OCI-LY1 (cell line): ENCODE measurements around the gene WDR43.

Source experiments
- H2AFZ ChIP-seq: fragments of 200-600 bp; sonication (generic), shearing (Covaris generic); 2 replicates; pipeline ENCODE4 v1.6.0; 2014; ENCODE audit warnings: antibody characterized with exemption, mild to moderate bottlenecking, low read length
- H3F3A ChIP-seq: fragments of 200-600 bp; sonication (generic), shearing (Covaris generic); 2 replicates; pipeline ENCODE4 v1.6.0; 2014; ENCODE audit warnings: mild to moderate bottlenecking, antibody characterized with exemption, low read length, moderate library complexity; ENCODE audit not compliant: insufficient read depth
- H3K27ac ChIP-seq: fragments of 200-600 bp; sonication (generic); 2 replicates; pipeline ENCODE4 v1.5.1; 2014; ENCODE audit warnings: low read length, mixed run types, mild to moderate bottlenecking, low read depth; ENCODE audit not compliant: poor library complexity, severe bottlenecking
- H3K27me3 ChIP-seq: fragments of 200-600 bp; sonication (generic); 2 replicates; pipeline ENCODE4 v1.6.0; 2014; ENCODE audit warnings: antibody characterized with exemption, mild to moderate bottlenecking, low read length, moderate library complexity; ENCODE audit not compliant: insufficient read depth
- H3K36me3 ChIP-seq: fragments of 200-600 bp; sonication (generic); 2 replicates; pipeline ENCODE4 v1.6.1; 2014; ENCODE audit warnings: mild to moderate bottlenecking, antibody characterized with exemption, low read length, moderate library complexity, mixed read lengths; ENCODE audit not compliant: insufficient read depth
- H3K4me1 ChIP-seq: fragments of 200-600 bp; sonication (generic); 2 replicates; pipeline ENCODE4 v1.5.1; 2014; ENCODE audit warnings: mild to moderate bottlenecking, low read length, moderate library complexity; ENCODE audit not compliant: insufficient read depth, severe bottlenecking
- H3K4me2 ChIP-seq: fragments of 200-600 bp; sonication (generic), shearing (Covaris generic); 2 replicates; pipeline ENCODE4 v1.6.1; 2014; ENCODE audit warnings: low read length
- H3K4me3 ChIP-seq: fragments of 200-600 bp; sonication (generic); 2 replicates; pipeline ENCODE4 v1.5.1; 2014; ENCODE audit warnings: low read length, low read depth, mild to moderate bottlenecking, mixed read lengths; ENCODE audit not compliant: poor library complexity, severe bottlenecking
- H3K79me2 ChIP-seq: fragments of 200-600 bp; shearing (Covaris generic); 2 replicates; pipeline ENCODE4 v1.6.1; 2016; ENCODE audit warnings: mixed run types, low read length, mixed read lengths; ENCODE audit not compliant: insufficient read depth
- H3K9ac ChIP-seq: fragments of 200-600 bp; sonication (generic), shearing (Covaris generic); 2 replicates; pipeline ENCODE4 v1.6.1; 2014; ENCODE audit warnings: mild to moderate bottlenecking, low read length, mixed read lengths
- H3K9me2 ChIP-seq: fragments of 200-600 bp; sonication (generic), shearing (Covaris generic); 2 replicates; pipeline ENCODE4 v1.6.1; 2014; ENCODE audit warnings: low read depth, mild to moderate bottlenecking, low read length, mixed read lengths
- H3K9me3 ChIP-seq: fragments of 200-600 bp; shearing (Covaris generic); 2 replicates; pipeline ENCODE4 v1.6.1; 2014; ENCODE audit warnings: low read length, mixed read lengths
- H4K20me1 ChIP-seq: fragments of 200-600 bp; sonication (generic), shearing (Covaris generic); 2 replicates; pipeline ENCODE4 v1.6.0; 2016; ENCODE audit warnings: mild to moderate bottlenecking, low read length; ENCODE audit not compliant: insufficient read depth
- EZH2 ChIP-seq: fragments of 200-600 bp; sonication (generic), shearing (Covaris generic); IDR thresholded peaks from 2 replicates; pipeline ENCODE4 v1.8.0; 2017; ENCODE audit warnings: borderline replicate concordance, mixed run types, mild to moderate bottlenecking, antibody characterized with exemption, low read length, moderate library complexity, mixed read lengths
- TF ChIP-seq, protein P1 (sequence below): fragments of 200-600 bp; sonication (generic), shearing (Covaris generic); IDR thresholded peaks from 2 replicates; pipeline ENCODE4 v1.5.1; 2017; ENCODE audit warnings: mild to moderate bottlenecking, antibody characterized with exemption, low read length, moderate library complexity, mixed read lengths

The WDR43 gene

DNA sequence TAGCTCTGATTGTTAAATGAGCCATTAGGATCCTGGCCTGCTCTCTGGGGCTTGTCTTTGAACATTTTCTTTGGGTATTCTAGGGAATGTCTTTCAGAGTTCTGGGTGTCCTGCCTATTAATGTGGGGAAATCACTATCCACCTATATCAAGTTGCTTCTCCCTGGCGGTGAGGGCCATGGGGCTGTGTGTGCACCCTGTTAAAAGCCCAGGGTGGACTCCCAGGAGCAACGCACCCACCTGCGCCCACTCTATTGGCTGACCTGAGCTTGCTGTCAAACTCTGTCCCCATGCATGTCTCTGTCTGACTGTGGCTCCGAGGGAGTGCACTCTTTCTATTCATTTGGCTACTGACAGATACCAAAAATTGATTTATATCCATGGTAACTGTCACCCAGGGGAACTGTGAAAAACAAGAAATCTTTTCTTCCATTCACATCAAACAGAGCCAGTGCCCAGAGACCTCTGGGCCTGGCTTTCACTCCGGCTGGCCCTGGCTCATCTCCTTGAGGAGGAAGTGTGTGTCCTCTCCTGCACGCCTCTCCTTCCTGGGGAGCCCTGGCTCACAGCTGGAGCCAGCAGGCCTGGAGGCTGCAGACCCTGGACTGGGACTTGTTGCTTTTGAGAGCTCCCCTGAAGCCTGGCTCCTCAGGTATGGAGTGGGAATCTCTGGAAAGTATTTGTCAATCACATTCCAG is 76.1 kb downstream of the WDR43 start:
- Histone ChIP-seq H3K79me2 (no peaks in the 10 kb centered on the region), H3K9me2 (no peaks in the 10 kb centered on the region), H3K9ac (no peak overlapping the region), H3K4me1 (no peaks in the 10 kb centered on the region), H3K27me3 (no peaks in the 10 kb centered on the region), H3K9me3 (no peaks in the 10 kb centered on the region), H3K4me3 (no peak overlapping the region), H4K20me1 (no peaks in the 10 kb centered on the region), H2AFZ (no peak overlapping the region), H3K4me2 (no peak overlapping the region), H3F3A (no peaks in the 10 kb centered on the region), H3K36me3 (no peaks in the 10 kb centered on the region), H3K27ac (no peak overlapping the region)
- TF ChIP-seq, protein P1, sequence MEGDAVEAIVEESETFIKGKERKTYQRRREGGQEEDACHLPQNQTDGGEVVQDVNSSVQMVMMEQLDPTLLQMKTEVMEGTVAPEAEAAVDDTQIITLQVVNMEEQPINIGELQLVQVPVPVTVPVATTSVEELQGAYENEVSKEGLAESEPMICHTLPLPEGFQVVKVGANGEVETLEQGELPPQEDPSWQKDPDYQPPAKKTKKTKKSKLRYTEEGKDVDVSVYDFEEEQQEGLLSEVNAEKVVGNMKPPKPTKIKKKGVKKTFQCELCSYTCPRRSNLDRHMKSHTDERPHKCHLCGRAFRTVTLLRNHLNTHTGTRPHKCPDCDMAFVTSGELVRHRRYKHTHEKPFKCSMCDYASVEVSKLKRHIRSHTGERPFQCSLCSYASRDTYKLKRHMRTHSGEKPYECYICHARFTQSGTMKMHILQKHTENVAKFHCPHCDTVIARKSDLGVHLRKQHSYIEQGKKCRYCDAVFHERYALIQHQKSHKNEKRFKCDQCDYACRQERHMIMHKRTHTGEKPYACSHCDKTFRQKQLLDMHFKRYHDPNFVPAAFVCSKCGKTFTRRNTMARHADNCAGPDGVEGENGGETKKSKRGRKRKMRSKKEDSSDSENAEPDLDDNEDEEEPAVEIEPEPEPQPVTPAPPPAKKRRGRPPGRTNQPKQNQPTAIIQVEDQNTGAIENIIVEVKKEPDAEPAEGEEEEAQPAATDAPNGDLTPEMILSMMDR: no peak
- TF ChIP-seq EZH2: no peak

DNA sequence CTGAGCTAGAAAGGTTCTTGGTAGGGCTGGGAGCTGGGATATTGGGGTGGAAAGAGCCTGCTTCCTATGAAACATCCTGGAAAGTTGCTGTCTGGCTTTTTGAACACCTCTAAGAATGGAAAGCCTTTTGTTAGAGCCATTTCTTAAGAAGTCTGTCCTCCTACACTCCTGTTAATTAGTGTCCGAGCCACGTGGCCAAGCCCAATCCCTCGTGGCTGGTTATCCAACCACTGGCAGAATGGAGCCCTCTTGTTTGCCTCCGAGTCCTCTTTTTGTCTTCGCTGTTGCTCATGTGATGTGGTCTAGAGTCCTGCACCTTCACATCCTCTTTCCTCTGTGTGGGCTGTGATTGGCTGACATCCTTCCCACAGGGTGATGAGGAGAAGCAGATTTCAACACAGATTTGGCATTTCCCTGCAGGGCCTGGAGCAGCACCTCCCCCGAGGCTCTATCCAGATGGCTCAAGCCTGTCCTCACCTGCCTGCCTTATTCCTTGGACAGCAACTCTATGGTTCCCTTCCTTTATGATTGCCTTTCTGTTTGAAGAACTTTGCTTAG is 78.4 kb downstream of the WDR43 start:
- H3K27ac ChIP-seq: no peak overlapping the region
- no peaks in the 10 kb centered on the region for H3K4me1 ChIP-seq
- H4K20me1 ChIP-seq: no peaks in the 10 kb centered on the region

DNA sequence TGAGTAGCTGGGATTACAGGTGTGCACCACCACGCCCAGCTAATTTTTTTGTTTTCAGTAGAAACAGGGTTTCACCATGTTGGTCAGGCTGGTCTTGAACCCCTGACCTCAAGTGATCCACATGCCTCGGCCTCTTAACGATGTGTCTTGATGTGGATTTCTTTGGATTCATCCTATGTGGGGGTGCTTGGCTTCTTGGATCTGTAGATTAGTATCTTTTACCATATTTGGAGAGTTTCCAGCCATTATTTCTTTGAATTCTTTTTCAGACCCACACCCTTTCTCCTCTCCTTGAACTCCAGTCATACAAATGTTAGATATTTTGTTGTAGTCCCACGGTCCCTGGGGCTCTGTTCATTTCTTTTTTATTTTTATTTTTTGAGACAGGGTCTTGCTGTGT is 79.8 kb downstream of the WDR43 start:
- no peak overlapping the region for H3K4me2 ChIP-seq
- H2AFZ ChIP-seq: no peak overlapping the region
- H3K27ac ChIP-seq: no peak overlapping the region
- H3K36me3 ChIP-seq: no peaks in the 10 kb centered on the region
- no peaks in the 10 kb centered on the region for H3K4me1 ChIP-seq
- H3K9me3 ChIP-seq: no peaks in the 10 kb centered on the region
- TF ChIP-seq, protein P1: no peak
- no peak for TF ChIP-seq EZH2
- H4K20me1 ChIP-seq: no peaks in the 10 kb centered on the region
- no peaks in the 10 kb centered on the region for H3K9me2 ChIP-seq
- no peaks in the 10 kb centered on the region for H3F3A ChIP-seq
- H3K79me2 ChIP-seq: no peaks in the 10 kb centered on the region
- H3K9ac ChIP-seq: no peak overlapping the region
- no peaks in the 10 kb centered on the region for H3K27me3 ChIP-seq
- no peak overlapping the region for H3K4me3 ChIP-seq

More for the DNA sequence above, 78.4 kb downstream of the WDR43 start:
- H2AFZ ChIP-seq: no peak overlapping the region
- H3K36me3 ChIP-seq: no peaks in the 10 kb centered on the region
- H3K4me2 ChIP-seq: no peak overlapping the region
- H3K9me2 ChIP-seq: no peaks in the 10 kb centered on the region
- H3K9ac ChIP-seq: no peak overlapping the region
- no peaks in the 10 kb centered on the region for H3K79me2 ChIP-seq
- H3K9me3 ChIP-seq: no peaks in the 10 kb centered on the region
- H3K4me3 ChIP-seq: no peak overlapping the region
- no peaks in the 10 kb centered on the region for H3F3A ChIP-seq
- no peaks in the 10 kb centered on the region for H3K27me3 ChIP-seq
- no peak for TF ChIP-seq EZH2
- TF ChIP-seq, protein P1: no peak
